IPS DF 4.7 (cell line): Measurements from ENCODE around the gene C2orf80.
A peak's percentile ranks its signal among the peaks of the same experiment; 100 is the strongest.
"Not testable (repeated sequence)": the region's sequence is repeated elsewhere in the genome, so short reads cannot be mapped to it uniquely, and the experiment has no call there.

Source experiments
- DNase-seq: peaks from one replicate; pipeline ENCODE4 v3.0.0-alpha.2; 2013; ENCODE audit warnings: low spot score; ENCODE audit errors: extremely low read depth

Gene C2orf80

DNA sequence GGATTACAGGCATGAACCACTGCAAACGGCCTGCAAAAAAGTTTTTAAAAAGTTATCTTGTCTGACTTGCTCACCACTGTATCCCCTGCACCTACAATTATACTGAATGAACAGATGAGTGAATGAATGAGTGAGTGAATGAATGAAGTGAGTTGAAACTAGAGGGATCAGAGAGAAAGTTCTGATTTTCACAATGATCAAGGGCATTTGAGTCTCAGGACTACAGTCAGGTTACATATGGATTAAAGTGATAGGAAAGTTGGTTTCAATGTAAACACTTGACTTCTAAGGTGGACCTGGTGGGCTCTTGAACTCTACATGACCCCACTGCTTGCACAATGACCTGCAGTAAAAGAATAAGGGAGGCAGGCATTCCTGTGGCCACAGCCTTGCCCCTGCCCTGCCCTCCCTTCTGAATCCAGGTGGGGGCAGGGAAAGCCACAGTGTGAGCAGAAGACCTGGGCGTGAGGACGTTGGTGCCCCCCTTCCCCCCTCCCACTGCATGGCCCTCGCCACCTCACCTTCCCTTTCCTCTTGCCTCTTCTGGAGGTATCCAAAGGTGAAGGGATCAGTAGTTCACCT lies 10.7 kb downstream of the C2orf80 start:
- DNase-seq: no peak

DNA sequence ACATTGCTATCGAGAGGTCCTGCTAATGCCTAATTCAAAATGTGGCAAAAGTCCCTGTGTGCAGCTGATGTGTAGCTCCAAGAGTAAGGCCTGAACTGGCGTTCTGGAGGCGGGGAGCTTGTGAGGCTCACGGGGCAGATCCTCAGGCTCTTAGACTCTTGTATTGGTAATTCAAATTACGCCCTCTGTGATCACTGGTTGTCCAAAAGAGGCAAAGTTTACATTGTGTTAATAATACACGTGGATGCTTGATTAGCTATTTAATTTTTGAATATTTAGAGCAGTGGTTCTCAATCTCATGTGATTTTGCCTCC lies 14.0 kb downstream of the C2orf80 start:
- no peak for DNase-seq

DNA sequence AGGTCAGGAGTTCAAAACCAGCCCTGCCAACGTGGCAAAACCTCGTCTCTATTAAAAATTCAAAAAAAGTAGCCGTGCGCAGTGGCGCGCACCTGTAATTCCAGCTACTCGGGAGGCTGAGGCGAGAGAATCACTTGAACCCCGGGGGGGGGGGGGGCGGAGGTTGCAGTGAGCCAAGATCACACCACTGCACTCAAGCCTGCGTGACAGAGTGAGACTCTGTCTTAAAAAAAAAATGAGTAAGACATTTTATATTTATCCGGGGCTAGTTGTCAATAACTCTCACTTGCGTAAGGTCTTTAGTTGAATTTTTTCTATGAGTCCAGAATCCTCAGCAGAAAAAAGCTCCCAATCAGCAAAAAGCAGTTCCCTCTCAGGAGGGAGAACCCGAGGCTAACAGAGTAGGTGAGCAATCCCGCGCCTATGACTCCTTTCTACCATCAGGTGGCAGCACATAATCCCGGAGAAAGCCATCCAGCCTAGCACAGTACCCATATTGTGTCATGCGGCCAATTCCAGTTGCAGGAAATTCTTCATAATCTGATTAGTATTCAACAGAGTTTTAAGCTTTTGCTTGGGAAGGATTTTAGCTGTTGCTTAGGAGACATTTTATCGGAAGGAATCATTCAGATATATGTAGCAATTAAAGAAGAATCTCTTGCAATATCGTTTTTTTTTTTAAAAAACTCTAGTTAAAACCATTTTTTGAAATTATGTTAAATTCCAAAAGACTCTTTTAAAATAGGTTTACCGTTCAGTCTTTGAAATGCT lies 14.6 kb downstream of the C2orf80 start:
- DNase-seq: peak; percentile 76

- DNase-seq: no peak
Observed at GRCh38 chr2:208174144-208174543, 15.7 kb downstream of the C2orf80 start.

- DNase-seq: no peak
Observed at GRCh38 chr2:208172125-208172524, 17.7 kb downstream of the C2orf80 start.

DNA sequence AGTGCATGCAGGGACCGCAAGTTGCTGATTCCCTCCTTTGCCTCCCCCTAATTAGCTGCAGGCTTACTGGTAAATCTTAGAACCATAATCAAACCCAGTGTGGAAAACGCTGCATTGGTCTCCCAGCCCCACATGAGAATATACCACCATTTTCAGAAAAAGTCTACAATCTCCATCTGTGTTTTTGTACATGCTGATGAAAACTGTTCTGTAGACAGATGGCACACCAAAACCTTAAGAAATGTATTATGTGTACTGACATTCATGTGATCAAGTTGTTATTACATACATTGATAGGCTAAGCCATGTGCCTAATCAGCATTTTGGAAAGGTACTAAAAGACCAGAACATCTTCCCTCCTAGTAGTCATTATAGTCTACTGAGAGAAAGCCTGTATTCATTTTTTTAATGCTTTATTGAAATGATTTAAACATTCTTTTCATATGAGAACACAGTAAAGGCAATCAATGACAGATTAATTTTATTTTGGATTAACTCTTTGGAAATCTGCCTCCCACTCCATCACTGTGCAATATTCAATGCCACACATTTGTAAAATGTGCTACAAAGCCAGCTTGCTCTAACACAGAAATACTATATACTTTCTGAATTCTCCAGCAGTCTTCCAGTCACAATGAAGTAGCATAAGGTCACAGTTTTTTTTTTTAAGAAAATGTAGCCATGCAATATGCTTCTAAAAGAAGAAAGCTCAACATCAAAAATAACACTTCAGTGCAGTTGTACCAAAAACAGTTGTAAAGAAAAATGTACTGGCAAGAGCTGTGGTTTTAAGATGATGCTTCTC lies 24.7 kb downstream of the C2orf80 start:
- DNase-seq: no peak

DNA sequence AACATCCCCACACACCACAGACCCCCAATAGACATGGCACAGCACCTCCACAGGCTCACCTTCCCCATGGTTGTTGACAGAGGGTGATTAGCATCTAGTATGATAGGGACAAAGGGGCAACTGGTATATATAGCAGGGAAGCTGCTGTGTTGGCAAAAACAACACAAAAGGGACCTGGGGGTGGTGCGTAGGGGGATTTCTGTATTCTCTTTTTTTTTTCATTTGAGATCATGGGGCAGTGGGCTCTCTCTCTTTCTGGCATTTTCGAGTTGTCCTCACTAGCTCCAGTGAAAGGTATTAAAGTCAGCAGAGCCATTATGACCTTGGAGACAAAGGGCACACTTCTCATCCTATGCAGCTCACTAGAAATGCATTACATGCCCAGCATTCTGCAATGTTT lies 26.3 kb downstream of the C2orf80 start, which contains the start of gene CRYGA:
Gene CRYGA (minus strand): TSS at position 101 of the 400 bp plus-strand sequence. CDS start 33 bp downstream, at position 68.
- no peak for DNase-seq

- no peak for DNase-seq
Observed at GRCh38 chr2:208156439-208156838, 33.4 kb downstream of the C2orf80 start.

DNA sequence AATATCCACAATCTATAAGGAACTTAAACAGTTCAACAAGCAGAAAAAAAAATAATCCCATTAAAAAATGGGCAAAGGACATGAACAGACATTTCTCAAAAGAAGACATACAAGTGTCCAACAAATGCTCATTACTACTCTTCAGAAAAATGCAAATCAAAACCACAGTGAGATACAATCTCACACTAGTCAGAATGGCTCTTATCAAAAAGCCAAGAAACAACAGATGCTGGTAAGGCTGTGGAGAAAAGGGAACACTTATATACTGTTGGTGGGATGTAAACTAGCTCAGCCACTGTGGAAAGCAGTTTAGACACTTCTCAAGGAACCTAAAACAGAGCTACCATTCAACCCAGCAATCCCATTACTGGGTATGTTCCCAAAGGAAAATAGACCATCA lies 36.7 kb downstream of the C2orf80 start:
- DNase-seq: no peak

DNA sequence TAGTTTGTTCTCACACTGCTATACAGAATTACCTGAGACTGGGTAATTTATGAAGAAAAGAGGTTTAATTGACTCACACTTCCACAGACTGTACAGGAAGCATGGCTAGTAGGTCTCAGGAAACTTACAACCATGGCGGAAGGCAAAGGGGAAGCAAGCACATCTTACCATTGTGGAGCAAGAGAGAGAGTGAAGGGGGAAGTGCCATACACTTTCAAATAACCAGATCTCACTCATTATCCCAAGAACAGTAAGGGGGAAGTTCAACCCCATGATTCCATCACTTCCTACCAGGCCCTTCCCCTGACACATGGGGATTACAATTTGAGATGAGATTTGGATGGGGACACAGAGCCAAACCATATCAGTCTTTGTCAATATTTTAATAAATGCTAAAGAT lies 38.9 kb downstream of the C2orf80 start:
- no peak for DNase-seq

GRCh38 chr2:208150094-208150493 lies 39.7 kb downstream of the C2orf80 start:
- no peak for DNase-seq

GRCh38 chr2:208148803-208149202 lies 41.0 kb downstream of the C2orf80 start:
- DNase-seq: no peak

DNA sequence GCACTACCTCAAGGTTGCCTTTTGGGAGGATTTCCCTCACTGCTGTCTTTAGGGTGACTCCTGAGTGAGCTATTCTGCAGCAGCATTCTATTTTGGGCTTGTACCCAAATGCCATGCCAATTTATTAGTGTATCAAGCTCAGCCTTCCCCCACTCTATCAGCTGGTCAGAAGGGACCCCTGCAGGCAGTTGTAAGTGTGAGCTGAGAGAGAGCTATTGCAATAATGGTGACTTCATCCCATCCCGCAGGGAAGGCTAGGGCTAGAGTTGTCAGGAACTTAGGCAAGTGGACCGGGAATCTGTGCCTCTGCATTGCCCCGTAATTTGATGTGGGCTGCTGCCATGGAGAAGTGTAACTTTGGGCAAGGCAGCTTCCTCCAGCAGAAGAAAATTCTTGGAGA lies 42.1 kb downstream of the C2orf80 start:
- DNase-seq: no peak

GRCh38 chr2:208147008-208147407 lies 42.8 kb downstream of the C2orf80 start:
- no peak for DNase-seq

DNA sequence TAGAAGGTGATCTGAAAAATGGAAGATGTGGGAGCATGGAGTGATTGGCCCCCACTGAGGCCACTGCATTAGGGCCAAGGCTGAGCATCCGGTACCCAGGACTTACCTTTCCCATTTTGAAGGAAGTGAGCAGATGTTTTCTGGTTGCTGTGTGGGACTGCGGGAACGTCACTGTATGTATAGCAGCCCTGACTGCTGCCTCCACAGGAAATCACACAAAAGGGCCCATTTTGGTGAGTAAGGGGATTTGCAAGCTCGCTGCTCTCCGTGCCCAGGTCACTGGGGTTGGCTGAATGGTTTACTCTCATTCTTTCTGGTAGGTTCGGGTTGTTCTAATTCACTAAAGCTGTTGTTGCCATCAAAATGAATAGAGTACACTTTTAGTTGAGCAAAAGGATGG lies 43.8 kb downstream of the C2orf80 start, which contains the start of gene CRYGB:
Gene CRYGB (minus strand): TSS at position 153 of the 400 bp plus-strand sequence. CDS start 38 bp downstream, at position 115.
- DNase-seq: no peak

GRCh38 chr2:208142925-208143799 lies 46.7 kb downstream of the C2orf80 start:
- DNase-seq: no peak

- DNase-seq: no peak
Observed at GRCh38 chr2:208142240-208142924, 47.4 kb downstream of the C2orf80 start.

- DNase-seq: no peak
Observed at GRCh38 chr2:208139447-208139846, 50.4 kb downstream of the C2orf80 start.

- DNase-seq: not testable (repeated sequence)
Observed at GRCh38 chr2:208138334-208138733, 51.5 kb downstream of the C2orf80 start.

GRCh38 chr2:208136716-208137094 lies 53.1 kb downstream of the C2orf80 start:
- no peak for DNase-seq
